GM12873 (cell line): Measurements from ENCODE around the gene FAM217A.

Source experiments
- TF ChIP-seq, protein P1 (sequence below): IDR thresholded peaks from 2 replicates; pipeline ENCODE4 v1.5.1; 2012; ENCODE audit warnings: low read depth, mild to moderate bottlenecking, moderate library complexity, low read length, control low read depth; ENCODE audit not compliant: insufficient read depth; ENCODE audit errors: missing control alignments

The FAM217A gene

DNA sequence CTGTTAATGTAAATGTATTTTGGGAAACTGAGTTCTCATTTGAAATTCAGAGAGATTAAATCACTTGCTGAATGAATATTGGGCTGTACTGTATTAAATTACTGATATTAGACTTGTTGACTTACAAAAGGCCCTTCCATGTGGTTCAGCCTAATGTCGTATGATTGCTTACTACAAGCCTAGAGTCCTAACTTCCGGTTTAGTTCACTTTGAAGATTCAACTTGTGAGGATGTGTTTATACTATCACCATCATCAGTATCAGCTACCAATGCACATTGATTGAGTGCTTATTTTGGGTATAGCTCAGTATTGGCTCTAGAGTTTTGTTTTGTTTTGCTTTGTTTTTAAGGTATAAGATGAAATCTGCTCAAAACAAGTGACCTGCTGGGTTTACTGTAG, 48.3 kb downstream of the FAM217A start:
- TF ChIP-seq, protein P1, sequence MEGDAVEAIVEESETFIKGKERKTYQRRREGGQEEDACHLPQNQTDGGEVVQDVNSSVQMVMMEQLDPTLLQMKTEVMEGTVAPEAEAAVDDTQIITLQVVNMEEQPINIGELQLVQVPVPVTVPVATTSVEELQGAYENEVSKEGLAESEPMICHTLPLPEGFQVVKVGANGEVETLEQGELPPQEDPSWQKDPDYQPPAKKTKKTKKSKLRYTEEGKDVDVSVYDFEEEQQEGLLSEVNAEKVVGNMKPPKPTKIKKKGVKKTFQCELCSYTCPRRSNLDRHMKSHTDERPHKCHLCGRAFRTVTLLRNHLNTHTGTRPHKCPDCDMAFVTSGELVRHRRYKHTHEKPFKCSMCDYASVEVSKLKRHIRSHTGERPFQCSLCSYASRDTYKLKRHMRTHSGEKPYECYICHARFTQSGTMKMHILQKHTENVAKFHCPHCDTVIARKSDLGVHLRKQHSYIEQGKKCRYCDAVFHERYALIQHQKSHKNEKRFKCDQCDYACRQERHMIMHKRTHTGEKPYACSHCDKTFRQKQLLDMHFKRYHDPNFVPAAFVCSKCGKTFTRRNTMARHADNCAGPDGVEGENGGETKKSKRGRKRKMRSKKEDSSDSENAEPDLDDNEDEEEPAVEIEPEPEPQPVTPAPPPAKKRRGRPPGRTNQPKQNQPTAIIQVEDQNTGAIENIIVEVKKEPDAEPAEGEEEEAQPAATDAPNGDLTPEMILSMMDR, result no peak

DNA sequence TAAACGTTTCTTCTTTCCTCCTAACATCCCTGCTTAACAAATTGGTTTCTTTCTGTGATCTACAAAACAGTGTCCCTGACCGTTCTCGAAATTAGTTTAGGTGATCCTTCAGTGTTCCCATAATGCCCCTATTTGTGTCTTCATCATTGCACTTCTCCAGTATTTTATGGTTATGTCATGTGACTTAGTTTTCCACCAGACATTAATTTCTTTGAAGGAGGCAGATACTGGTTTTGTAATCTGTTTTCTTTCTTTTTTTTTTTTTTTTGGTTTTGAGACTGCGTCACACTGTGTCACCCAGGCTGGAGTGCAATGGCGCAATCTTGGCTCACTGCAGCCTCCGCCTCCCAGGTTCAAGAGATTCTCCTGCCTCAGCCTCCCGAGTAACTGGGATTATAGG, 49.2 kb downstream of the FAM217A start:
- TF ChIP-seq, protein P1, result no peak

DNA sequence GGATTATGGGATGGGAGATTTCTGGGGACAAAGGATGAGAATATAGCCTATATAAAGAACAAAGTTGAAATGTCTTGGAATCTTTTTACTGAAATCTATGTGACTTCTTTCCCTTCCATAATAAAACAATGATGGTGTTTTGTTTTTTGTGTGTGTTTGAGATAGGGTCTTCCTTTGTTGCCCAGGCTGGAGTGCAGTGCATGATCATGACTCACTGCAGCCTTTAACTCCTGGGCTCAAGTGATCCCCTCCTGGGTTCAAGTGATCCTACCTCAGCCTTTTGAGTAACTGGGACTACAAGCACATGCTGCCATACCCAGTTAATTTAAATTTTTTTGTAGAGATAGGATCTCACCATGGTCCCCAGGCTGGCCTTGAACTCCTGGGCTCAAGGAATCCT, 50.9 kb downstream of the FAM217A start:
- TF ChIP-seq, protein P1, result no peak

DNA sequence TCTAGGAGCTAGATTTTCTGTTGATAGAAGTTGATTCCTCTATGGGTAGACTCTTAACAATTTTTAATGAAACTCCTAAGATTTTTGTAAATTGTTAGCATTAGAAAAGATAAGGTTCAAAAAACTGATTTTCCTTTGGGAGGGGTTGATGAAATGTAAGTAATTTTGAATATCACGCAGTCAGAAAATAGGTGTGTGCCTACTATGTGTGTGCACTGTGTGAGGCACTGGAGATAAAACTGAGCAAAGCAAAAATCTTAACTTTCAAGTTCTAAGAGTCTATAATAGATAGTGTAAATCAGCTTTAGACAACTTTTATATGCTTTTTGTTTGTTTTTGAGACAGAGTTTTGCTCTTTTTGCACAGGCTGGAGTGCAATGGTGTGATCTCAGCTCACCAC, 53.3 kb downstream of the FAM217A start:
- TF ChIP-seq, protein P1, result no peak

DNA sequence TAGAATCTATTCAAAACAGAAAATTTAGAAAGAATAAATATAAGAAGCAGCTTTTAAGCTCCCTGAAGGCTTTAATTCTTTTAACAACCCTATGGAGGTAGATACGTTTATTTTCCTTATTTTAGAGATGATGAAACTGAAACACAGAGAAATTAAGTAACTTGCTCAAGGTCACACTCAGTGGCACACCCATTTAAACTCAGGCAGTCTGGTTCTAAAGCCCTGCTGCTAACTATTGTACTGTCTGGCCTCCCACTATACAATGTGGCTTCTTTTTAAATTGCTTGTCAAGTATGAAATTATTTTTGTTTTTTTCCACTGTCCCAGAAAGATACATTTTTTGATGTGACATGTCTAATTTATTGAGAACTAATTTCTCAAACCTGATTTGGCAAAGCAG, 55.7 kb downstream of the FAM217A start:
- TF ChIP-seq, protein P1, result no peak

DNA sequence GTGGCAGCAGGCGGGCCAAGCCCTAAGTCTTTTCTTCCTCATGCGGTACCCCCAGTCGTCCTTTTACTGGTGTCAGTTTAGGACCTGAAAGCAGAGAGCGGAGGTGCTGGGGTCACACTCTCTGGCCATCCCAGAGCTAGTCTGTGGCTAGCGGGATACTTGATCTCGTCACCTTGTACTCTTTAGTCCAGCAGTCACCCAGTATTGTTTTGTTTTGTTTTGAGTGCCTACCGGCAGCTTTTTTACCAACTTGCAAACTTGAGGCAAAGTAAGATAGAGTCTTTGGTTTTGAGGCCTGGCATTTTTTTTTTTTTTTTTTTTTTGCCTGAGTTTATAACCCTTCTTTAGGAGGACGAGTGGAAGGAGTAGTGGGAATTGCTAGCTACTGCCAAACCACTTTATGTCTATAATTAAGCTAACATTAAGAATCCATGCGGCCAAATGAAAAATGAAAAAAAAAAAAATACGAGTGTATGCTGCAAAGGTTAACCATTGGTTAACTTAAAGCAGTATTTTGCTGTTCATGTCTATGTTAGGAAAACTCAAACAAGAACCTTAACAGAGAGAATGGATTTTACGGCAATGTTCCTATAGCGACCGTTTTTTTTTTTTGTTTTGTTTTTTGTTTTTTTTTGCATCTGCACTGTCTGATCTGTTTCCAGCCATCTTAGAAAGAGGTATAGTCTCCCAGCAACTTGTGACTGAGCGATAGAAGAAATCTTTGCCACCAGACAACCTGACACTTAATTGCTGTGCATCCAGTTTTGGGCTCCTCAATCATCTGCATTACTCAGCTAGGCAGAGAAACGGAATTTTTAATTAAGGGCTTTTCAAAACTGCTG, 56.9 kb downstream of the FAM217A start:
- TF ChIP-seq, protein P1, result no peak

DNA sequence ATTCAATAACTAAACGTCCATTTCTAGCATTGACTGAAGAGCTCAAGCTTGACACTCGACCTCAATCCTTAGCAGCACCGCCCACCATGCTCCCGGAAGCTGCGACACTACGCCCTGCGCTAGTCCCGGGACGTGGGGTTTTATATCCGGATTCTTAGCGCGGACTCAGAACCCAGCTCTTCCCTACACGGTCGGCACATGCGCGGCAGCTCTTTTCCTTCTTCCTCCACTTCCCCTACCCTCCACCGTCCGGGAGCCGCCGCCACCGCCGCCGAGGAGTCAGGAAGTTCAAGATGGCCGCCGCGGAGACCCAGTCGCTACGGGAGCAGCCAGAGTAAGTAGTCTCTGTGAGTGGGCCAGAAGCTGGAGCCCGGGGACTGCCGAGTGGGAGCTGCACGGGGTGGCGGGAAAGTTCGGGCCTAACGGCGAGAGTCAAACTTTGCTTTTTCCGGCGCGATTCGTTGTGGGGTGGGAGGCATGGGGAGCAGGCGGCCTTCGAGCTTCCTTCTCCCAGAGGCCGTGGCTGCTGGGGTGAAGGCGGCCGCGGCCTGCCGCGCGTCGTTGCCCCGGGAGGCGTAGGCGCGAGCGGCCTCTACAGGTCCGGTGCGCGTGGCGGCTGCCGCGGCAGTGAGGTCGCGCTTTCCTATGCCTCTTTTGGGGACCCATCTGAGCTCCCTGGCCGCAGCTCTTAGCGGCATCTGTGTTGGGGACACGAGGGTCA, 57.6 kb downstream of the FAM217A start:
- TF ChIP-seq, protein P1, result peak; percentile 47
